Bronchial epithelial cell (primary cell): Measurements from ENCODE around the gene TNS2. TPM values are rescaled to one million over a fixed set of nuclear protein-coding genes. Genes with fewer than 3 reads are reported as not detected.

Experiments used
- DNase-seq: peaks from one replicate; pipeline ENCODE4 v3.0.0-alpha.2; 2010; ENCODE audit warnings: low read depth
- FAIRE-seq: peaks from 2 replicates; lab custom pipeline; 2011; peaks lifted over from hg19 to GRCh38; lab: Jason Lieb, UNC
- H3K27me3 ChIP-seq: 2 replicates; pipeline ENCODE4 v1.5.1; 2011; ENCODE audit warnings: low read length; ENCODE audit not compliant: control insufficient read depth, insufficient read depth
- H3K36me3 ChIP-seq: 2 replicates; pipeline ENCODE4 v1.5.1; 2011; ENCODE audit warnings: low read length; ENCODE audit not compliant: control insufficient read depth, insufficient read depth
- H3K4me3 ChIP-seq: 2 replicates; pipeline ENCODE4 v1.5.1; 2011; ENCODE audit warnings: mild to moderate bottlenecking, low read depth, low read length, control low read depth
- CTCF ChIP-seq: IDR thresholded peaks from 2 replicates; pipeline ENCODE4 v1.5.1; 2011; ENCODE audit warnings: mild to moderate bottlenecking, moderate library complexity, low read length, control low read depth, inconsistent platforms; ENCODE audit not compliant: insufficient read depth, severe bottlenecking
- total RNA-seq: library from RNA; depleted of rRNA; stranded (reverse); fragments of >200 nt; gene quantifications from 2 replicates; pipeline ENCODE4 v1.2.1, GENCODE V29; 2014

TNS2 gene
- total RNA-seq, 1 donor from 2014 or later = 1.3 TPM

DNA sequence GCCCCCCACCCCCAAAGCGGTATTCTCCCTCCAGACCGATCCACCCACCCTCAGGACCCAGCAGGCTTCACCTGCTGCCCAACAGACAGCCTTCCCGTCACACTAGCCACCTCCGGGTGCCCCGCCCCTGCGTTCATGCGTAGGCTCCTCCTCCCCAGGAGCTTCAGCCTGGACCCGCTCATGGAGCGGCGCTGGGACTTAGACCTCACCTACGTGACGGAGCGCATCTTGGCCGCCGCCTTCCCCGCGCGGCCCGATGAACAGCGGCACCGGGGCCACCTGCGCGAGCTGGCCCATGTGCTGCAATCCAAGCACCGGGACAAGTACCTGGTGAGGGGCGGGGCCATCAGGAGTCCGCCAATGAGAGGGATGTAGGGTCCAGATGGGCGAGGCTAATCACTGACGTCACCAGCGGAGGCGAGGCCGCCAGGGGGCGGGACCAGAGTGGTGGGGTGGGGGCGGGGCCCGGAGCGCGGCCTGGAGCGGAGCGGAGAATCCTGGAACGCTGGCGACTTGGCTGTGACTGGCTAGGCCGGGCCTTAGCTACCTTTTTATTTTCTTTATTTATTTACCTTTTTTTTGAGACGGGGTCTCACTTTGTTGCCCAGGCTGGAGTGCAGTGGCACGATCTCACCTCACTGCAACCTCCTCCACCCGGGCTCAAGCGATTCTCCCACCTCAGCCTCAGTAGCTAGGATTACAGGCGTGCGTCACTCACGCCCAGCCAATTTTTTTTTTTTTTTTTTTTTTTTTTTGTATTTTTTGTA is 4.4 kb downstream of the TNS2 start:
- no peak for TF ChIP-seq CTCF
- FAIRE-seq (no peak), DNase-seq (peak; percentile 90)
- Histone ChIP-seq H3K27me3 (no peaks in the 10 kb centered on the region), H3K36me3 (peaks cover 11% of the 10 kb centered on the region), H3K4me3 (peak overlapping the region; percentile 64)

GRCh38 chr12:53055471-53056266 is 5.8 kb downstream of the TNS2 start:
- Histone ChIP-seq H3K27me3 (no peaks in the 10 kb centered on the region), H3K4me3 (no peak overlapping the region), H3K36me3 (peaks cover 11% of the 10 kb centered on the region)
- FAIRE-seq (no peak), DNase-seq (no peak)
- TF ChIP-seq CTCF = no peak

DNA sequence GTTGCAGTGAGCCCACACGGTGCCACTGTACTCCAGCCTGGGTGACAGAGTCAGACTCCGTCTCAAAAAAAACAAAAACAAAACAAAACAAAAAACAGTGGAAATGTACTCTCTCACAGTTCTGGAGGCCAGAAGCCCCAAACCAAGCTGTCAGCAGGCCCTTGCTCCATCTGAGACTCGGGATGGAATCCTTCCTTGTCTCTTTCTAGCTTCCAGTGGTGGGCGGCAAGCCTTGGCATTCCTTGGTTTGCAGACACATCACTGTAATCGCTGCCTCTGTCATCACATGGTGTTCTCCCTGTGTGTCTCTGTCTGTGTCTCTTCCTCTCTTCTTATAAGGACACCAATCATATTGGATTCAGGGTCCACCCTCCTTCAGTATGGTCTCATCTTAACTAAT is 6.4 kb downstream of the TNS2 start:
- FAIRE-seq (no peak), DNase-seq (no peak)
- no peak for TF ChIP-seq CTCF
- Histone ChIP-seq H3K27me3 (no peaks in the 10 kb centered on the region), H3K4me3 (no peak overlapping the region), H3K36me3 (peaks cover 11% of the 10 kb centered on the region)

GRCh38 chr12:53056901-53057300 is 7.0 kb downstream of the TNS2 start:
- FAIRE-seq (peak; percentile 7), DNase-seq (no peak)
- no peak overlapping the region for H3K4me3 ChIP-seq
- peaks cover 9% of the 10 kb centered on the region for H3K36me3 ChIP-seq
- no peaks in the 10 kb centered on the region for H3K27me3 ChIP-seq
- no peak for TF ChIP-seq CTCF

GRCh38 chr12:53057816-53058500 is 8.1 kb downstream of the TNS2 start:
- no peak for FAIRE-seq

More at GRCh38 chr12:53057816-53058500, 8.1 kb downstream of the TNS2 start:
- H3K27me3 ChIP-seq = no peaks in the 10 kb centered on the region
- TF ChIP-seq CTCF = no peak
- peaks cover 6% of the 10 kb centered on the region for H3K36me3 ChIP-seq
- no peak overlapping the region for H3K4me3 ChIP-seq
- DNase-seq = no peak
